Left hindlimb (tissue), 1 donor: ENCODE measurements around the gene HM13.
A peak's percentile ranks its signal among the peaks of the same experiment; 100 is the strongest.
"Not testable (repeated sequence)": the region's sequence is repeated elsewhere in the genome, so short reads cannot be mapped to it uniquely, and the experiment has no call there.

Source experiments
- DNase-seq: peaks from one replicate; pipeline ENCODE4 v3.0.0-alpha.2; 2018

Gene HM13

GRCh38 chr20:31514154-31515071 is at the start of gene HM13:
TSS of gene HM13 (plus strand) at chr20:31514442. CDS start at chr20:31514552, 110 bp downstream.
- DNase-seq, result peak; percentile 93

GRCh38 chr20:31470946-31471345 is 43.3 kb upstream of the HM13 start:
- not testable (repeated sequence) for DNase-seq

GRCh38 chr20:31472395-31473330 is 41.6 kb upstream of the HM13 start:
- peak; percentile 50 for DNase-seq

- DNase-seq, result no peak
These were observed 40.7 kb upstream of the HM13 start for GRCh38 chr20:31473331-31474096.

- no peak for DNase-seq
These were observed 40.2 kb upstream of the HM13 start for GRCh38 chr20:31474097-31474436.

- DNase-seq, result peak; percentile 60
These were observed 39.3 kb upstream of the HM13 start, which contains the start of the genes DEFB124 and REM1 for GRCh38 chr20:31474758-31475427. TSS of gene DEFB124 (minus strand) at chr20:31475127. CDS start at chr20:31473013, 2,114 bp downstream. TSS of gene REM1 (plus strand) at chr20:31475288. CDS start at chr20:31476446, 1,158 bp downstream.

GRCh38 chr20:31475472-31476293 is 38.6 kb upstream of the HM13 start:
- no peak for DNase-seq

- no peak for DNase-seq
These were observed 38.0 kb upstream of the HM13 start for GRCh38 chr20:31476294-31476585.

GRCh38 chr20:31476643-31477215 is 37.5 kb upstream of the HM13 start:
- DNase-seq, result no peak

- peak; percentile 79 for DNase-seq
These were observed 30.2 kb upstream of the HM13 start for GRCh38 chr20:31484001-31484400.

GRCh38 chr20:31485450-31486339 is 28.5 kb upstream of the HM13 start:
- peak; percentile 93 for DNase-seq

GRCh38 chr20:31488115-31488514 is 26.1 kb upstream of the HM13 start:
- DNase-seq, result no peak

GRCh38 chr20:31489152-31489551 is 25.1 kb upstream of the HM13 start:
- no peak for DNase-seq

- DNase-seq, result no peak
These were observed 23.5 kb upstream of the HM13 start for GRCh38 chr20:31490752-31491151.

GRCh38 chr20:31494131-31494530 is 20.1 kb upstream of the HM13 start:
- DNase-seq, result no peak

GRCh38 chr20:31496761-31497295 is 17.4 kb upstream of the HM13 start:
- DNase-seq, result peak; percentile 86

- no peak for DNase-seq
These were observed 16.3 kb upstream of the HM13 start for GRCh38 chr20:31497838-31498540.

- no peak for DNase-seq
These were observed 13.7 kb upstream of the HM13 start for GRCh38 chr20:31500527-31500926.
